ENCODE results near the gene MESD.

MESD gene

DNA sequence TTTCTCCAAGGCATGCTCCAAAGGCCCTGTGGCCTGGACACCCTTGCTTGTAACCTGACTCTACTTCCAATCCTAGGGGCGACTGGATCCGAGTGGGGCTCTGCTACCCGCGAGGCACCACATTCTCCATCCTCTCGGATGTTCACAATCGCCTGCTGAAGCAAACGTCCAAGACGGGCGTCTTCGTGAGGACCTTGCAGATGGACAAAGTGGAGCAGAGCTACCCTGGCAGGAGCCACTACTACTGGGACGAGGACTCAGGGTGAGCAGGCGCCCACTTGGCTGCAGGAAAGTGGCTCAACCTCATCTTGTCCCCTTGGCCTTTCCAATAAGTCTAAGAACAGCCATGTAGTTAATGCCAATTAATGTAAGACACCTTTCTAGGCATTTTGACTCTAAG is 51.9 kb downstream of the MESD start:
- DNase-seq (ENCODE audit: low read depth in 2 of 2): no peak

DNA sequence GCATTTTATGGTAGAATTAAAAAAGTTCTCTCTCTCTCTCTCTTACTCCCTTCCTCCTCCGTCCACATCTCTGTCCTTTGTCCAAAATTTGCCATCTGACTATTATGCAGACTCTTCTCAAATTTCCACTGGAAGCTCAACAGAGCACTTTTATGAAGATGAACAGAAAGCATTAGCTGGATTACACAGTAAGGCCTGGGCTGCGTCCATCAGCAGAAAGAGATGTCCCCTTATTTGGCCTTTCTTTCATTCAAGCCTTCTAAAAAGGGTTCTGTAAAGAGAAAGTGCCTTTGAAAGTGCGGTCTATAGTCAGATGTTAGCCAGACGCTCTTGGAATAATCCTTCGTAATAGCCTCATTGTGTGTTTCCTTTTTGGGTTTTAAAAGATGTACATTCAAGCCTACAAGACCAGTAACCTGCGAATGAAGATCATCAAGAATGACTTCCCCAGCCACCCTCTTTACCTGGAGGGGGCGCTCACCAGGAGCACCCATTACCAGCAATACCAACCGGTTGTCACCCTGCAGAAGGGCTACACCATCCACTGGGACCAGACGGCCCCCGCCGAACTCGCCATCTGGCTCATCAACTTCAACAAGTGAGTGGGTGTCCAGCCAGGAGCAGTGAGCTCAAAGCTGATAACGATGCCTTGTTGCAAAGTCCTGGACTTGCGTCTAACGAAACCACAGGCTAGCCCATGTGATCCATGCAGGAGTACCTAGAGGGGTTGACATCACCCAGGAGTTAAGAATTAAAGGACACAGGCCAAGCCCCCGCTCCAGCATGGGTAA is 53.1 kb downstream of the MESD start:
- no peak for DNase-seq (ENCODE audit: low read depth in 2 of 2)

GRCh38 chr15:80934761-80935221 is 54.8 kb downstream of the MESD start:
- DNase-seq (ENCODE audit: low read depth in 2 of 2): no peak

GRCh38 chr15:80932989-80933388 is 56.6 kb downstream of the MESD start:
- DNase-seq (ENCODE audit: low read depth in 2 of 2): no peak

DNA sequence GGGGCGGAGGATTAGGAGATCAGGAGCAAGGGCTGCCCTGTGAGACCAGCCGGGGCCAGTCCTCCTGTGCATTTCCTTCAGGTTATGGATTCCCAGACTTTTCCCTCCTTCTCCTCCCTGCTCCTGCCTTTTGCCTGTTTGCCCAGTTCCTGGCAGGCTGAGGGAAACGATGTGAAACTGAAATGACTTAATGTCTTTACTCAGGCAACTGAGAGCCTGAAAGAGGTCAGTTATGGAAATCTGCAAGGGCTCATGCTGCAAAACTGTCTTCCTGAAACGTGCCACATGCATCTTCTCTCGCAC is 57.2 kb downstream of the MESD start:
- no peak for DNase-seq (ENCODE audit: low read depth in 2 of 2)

DNA sequence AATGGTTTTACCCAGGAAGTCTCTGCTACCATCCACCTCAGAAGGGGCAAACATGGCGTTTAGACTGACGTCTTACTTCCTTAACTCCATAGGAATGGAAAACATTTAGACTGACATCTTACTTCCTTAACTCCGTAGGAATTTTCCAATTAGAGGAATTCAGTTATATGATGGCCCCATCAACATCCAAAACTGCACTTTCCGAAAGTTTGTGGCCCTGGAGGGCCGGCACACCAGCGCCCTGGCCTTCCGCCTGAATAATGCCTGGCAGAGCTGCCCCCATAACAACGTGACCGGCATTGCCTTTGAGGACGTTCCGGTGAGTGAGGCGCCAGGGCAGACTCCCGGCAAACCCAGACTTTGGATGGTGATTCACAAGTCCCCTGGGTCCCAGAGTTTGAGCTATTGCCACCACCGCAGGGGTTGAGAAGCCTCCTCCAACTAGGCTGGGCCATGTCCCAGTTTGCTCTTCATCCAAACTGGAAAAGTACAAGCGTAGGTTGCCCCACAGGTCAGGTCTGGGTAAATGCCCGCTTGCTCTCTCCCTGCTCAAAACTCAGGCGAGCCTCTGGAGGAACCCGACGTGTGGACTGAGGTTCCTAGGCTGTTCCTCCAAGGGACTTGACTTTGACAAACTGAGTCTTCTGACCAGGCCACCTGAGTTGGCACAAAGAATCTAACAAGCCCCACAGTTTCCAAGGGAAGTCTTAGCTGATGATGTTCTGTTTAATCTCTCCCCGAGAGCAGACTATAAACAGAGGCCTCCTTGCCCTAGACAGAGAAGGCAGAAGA is 57.7 kb downstream of the MESD start:
- DNase-seq (ENCODE audit: low read depth in 2 of 2): no peak

GRCh38 chr15:80931191-80931590 is 58.4 kb downstream of the MESD start:
- DNase-seq (ENCODE audit: low read depth in 2 of 2): no peak

- no peak for DNase-seq (ENCODE audit: low read depth in 2 of 2)
Observed at GRCh38 chr15:80929689-80930088, 59.9 kb downstream of the MESD start.

- no peak for DNase-seq (ENCODE audit: low read depth in 2 of 2)
Observed at GRCh38 chr15:80929225-80929624, 60.4 kb downstream of the MESD start.

DNA sequence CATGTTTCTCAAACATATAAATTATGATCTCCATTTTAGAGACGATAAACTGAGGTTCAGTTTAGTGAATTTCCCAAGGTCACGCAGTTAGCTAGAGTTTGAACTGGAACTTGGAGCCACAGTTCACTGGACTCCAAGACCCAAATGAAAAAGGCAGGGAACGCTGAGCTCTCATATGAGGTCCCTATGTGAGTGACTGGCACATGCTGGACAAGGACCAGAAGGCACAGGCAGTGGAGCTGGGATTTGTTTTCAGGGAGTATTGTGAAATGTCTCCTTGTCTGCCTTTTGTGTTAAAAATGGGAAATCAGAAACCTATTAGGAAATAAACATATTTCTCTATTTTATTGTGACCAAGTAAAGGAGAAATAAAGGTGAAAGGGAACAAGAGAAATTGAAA is 63.5 kb downstream of the MESD start:
- DNase-seq (ENCODE audit: low read depth in 2 of 2): no peak

DNA sequence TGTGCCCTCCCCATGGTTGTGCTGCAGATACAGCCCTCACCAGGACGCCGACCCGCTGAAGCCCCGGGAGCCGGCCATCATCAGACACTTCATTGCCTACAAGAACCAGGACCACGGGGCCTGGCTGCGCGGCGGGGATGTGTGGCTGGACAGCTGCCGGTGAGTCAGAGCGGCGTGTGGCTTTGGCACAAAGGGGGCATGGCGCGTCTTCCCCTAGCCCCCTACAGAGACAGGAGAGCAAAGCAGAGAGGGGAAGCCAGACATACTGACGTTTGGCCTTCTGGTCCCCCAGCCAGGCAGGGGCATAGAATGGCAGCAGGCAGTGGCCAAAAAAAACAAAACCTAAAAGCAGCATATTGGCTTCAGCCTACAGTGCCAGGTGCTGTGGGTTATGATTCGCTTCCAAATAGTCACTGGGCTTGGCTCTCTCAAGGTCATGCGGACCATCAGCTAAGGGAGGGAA is 64.0 kb downstream of the MESD start:
- no peak for DNase-seq (ENCODE audit: low read depth in 2 of 2)

DNA sequence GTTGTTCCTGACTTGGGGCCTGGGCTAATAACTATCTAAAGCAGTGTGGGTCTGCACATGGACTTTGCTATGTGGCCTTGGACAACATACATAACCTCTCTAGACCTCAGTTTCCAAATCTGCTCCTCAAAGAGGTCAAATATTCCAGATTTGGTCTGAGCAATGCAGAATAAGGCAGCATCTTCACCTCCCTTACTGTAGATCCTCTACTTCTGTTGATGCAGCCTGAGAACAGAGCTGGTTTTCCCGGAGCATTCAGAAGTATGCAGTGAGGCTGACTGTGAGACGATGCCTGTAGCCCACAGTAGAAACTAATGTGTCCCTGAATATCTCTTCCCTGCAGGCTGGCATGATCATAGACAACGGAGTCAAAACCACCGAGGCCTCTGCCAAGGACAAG is 65.3 kb downstream of the MESD start:
- DNase-seq (ENCODE audit: low read depth in 2 of 2): no peak

GRCh38 chr15:80923668-80924067 is 66.0 kb downstream of the MESD start:
- no peak for DNase-seq (ENCODE audit: low read depth in 2 of 2)

GRCh38 chr15:80921736-80922410 is 67.7 kb downstream of the MESD start:
- DNase-seq (ENCODE audit: low read depth in 2 of 2): no peak

DNA sequence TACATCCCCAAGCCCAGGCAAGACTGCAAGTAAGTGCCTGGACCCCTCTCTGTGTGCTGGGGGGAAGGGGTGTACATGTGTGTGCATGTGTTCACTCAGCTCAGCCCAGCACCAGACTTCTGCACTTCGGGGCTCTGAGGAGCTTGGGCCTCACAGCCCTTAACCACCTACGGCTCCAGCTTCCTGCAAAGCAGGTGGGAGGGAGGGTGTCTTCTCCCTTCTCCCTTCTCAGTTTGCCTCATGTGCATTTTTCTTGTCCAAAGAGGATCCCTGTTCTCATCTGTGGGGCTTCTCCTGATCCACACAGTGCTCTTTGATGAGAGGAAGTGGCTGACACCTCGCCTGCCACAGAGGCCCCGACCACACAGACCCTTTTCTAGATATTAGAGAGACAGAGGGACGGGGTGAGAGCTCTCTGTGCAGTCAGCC is 69.3 kb downstream of the MESD start:
- no peak for DNase-seq (ENCODE audit: low read depth in 2 of 2)

DNA sequence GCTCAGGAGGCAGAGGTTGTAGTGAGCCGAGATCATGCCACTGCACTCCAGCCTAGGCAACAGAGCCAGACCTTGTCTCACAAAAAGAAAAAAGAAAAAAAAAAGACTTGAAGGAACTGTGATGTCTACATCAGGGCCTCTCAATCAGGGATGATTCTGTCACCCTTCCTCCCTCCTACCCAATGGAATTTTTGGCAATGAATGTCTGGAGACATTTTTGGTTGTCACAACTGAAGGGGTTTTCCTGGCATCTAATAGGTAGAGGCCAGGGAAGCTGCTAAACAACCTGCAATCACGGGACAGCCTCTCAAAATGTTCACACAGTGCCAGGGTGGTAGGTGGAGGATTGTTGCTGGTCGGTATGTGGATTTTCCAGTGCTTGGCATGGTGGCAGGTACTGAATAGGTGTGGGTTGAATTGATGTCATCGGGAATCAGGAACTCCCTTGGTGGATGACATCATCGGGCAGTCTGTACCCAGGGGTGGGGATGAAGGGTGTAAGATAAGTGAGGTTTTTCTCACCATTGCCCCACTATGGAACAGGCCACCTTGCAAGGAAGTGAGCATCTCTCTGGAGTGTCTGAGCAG is 71.3 kb downstream of the MESD start:
- no peak for DNase-seq (ENCODE audit: low read depth in 2 of 2)

- DNase-seq (ENCODE audit: low read depth in 2 of 2): no peak
Observed at GRCh38 chr15:80916056-80916455, 73.6 kb downstream of the MESD start.

GRCh38 chr15:80915472-80915871 is 74.1 kb downstream of the MESD start:
- no peak for DNase-seq (ENCODE audit: low read depth in 2 of 2)

- DNase-seq (ENCODE audit: low read depth in 2 of 2): no peak
Observed at GRCh38 chr15:80913541-80913940, 76.1 kb downstream of the MESD start.

- DNase-seq (ENCODE audit: low read depth in 2 of 2): no peak
Observed at GRCh38 chr15:80912673-80913072, 76.9 kb downstream of the MESD start.

- DNase-seq (ENCODE audit: low read depth in 2 of 2): no peak
Observed at GRCh38 chr15:80911821-80912220, 77.8 kb downstream of the MESD start.

- DNase-seq (ENCODE audit: low read depth in 2 of 2): no peak
Observed at GRCh38 chr15:80906159-80906766, 83.4 kb downstream of the MESD start.

Data from stimulated activated CD8-positive, alpha-beta memory T cell treated with anti-CD3 and anti-CD28 coated beads, Interleukin-7, amount 100 ng/mL, for 4 hours (primary cell).